AG04450 (cell line): ENCODE data around the gene SPARC. TPM values are rescaled to one million over a fixed set of nuclear protein-coding genes. Genes with fewer than 3 reads are reported as not detected.
"Not testable (repeated sequence)": the region's sequence is repeated elsewhere in the genome, so short reads cannot be mapped to it uniquely, and the experiment has no call there.

Experiments
- CTCF ChIA-PET: fragments of 300-600, 350-600 bp; formaldehyde crosslinking; extraction: SDS; loops from one replicate; lab custom pipeline; 2022; ENCODE audit warnings: antibody characterized with exemption, inconsistent platforms; lab: Charles Lee
- POLR2A ChIA-PET: fragments of 350-600 bp; formaldehyde crosslinking; extraction: SDS; loops from one replicate; lab custom pipeline; 2021; ENCODE audit warnings: antibody characterized with exemption, inconsistent platforms; lab: Yijun Ruan, JAX
- DNase-seq: peaks from one replicate; pipeline ENCODE4 v3.0.0-alpha.2; 2011; ENCODE audit warnings: low read depth, low spot score
- H3K27ac ChIP-seq: one replicate; pipeline ENCODE4 v1.5.1; 2012; ENCODE audit warnings: low read depth, low read length, control low read depth
- H3K27me3 ChIP-seq: one replicate; pipeline ENCODE4 v1.6.0; 2012; ENCODE audit warnings: low read length; ENCODE audit not compliant: control insufficient read depth, insufficient read depth
- H3K4me3 ChIP-seq: 2 replicates; pipeline ENCODE4 v1.5.1; 2011; ENCODE audit warnings: mild to moderate bottlenecking, low read depth, low read length, control low read depth
- H3K9me3 ChIP-seq: 2 replicates; pipeline ENCODE4 v1.5.1; 2012; ENCODE audit warnings: low read length; ENCODE audit not compliant: control insufficient read depth, insufficient read depth
- CTCF ChIP-seq: IDR thresholded peaks from 2 replicates; pipeline ENCODE4 v1.5.1; 2011; ENCODE audit warnings: low read depth, low read length, control low read depth, inconsistent platforms
- polyA plus RNA-seq: library from polyadenylated mRNA; depleted of rRNA; stranded (reverse); fragments of >200 nt; gene quantifications from 2 replicates; pipeline ENCODE4 v1.2.3, GENCODE V29; 2011

The SPARC gene
- polyA plus RNA-seq, 1 experiment, result 5,773 TPM

DNA sequence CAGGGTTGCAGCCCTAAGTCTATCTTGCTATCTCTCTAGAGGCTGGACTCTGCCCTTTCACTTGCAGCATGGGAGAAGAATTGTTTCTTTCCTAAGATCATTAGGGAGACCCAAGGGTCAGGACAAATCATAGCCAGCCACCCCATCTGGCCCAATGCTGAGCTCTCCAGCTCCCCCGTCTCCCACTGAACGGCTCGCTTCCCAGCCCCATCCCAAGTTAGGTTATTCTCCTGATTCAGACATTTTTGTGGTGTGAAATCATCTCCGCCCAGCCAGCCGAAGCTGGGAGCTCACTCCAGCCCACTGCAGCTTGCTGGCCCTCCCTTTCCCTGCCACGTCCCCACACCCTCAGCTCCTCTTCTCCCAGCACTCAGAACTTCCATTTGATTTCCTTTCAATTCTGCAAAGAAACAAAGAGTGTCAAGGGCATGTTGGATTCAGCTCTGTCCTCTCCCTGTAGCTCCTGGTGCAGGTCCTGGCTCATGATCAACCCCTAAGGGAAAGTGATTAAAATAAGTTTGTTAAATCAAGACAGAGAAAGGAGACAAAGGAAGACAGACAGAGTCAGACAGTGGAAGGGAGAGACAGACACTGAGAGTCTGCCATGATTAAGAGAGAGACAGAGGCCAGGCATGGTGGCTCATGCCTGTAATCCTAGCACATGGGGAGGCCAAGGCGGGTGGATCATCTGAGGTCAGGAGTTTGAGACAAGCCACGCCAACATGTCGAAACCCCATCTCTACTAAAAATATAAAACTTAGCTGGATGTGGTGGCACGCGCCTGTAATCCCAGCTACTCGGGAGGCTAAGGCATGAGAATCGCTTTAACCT, 12.6 kb upstream of the SPARC start:
- TF ChIP-seq CTCF, result no peak
- no peak overlapping the region for H3K4me3 ChIP-seq

DNA sequence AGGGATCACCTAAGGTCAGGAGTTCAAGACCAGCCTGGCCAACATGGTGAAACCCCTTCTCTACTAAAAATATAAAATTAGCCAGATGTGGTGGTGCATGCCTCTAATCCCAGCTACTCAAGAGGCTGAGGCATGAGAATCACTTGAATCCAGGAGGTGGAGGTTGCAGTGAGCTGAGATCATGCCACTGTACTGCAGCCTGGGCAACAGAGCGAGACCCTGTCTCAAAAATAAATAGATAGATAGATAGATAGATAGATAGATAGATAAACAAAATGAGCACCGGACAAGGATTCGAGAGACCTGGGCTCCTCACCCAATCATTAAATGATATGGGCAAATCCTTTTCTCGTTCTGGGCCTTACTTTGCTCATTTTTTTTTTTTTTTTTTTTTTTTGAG, 11.4 kb upstream of the SPARC start:
- H3K27ac ChIP-seq, result peak overlapping the region; percentile 100
- H3K27me3 ChIP-seq, DNase-seq, H3K4me3 ChIP-seq, H3K9me3 ChIP-seq: not testable (repeated sequence)
- ChIA-PET CTCF (interaction anchor here (0.7 to 1.2 kb wide), 2 partner anchors 10 to 45 kb away, joined by 3 to 9 read pairs; no protein-coding TSS in a partner anchor), POLR2A (interaction anchor here (0.7 to 6.9 kb wide), 6 partner anchors 11 to 1183 kb away, joined by 4 to 272 read pairs (median 45); partner anchors contain the start of gene SPARC)

More for the DNA sequence above, 12.6 kb upstream of the SPARC start:
- POLR2A ChIA-PET, result interaction anchor here (0.7 to 6.9 kb wide), 13 partner anchors 8 to 77 kb away, joined by 3 to 272 read pairs (median 5); partner anchors contain the start of gene SPARC
- peak; percentile 97 for DNase-seq
- Histone ChIP-seq H3K9me3 (no peaks in the 10 kb centered on the region), H3K27me3 (no peaks in the 10 kb centered on the region), H3K27ac (peak overlapping the region; percentile 100)
- CTCF ChIA-PET, result interaction anchor here (1.0 to 3.6 kb wide), 6 partner anchors 10 to 44 kb away, joined by 3 to 9 read pairs (median 5); no protein-coding TSS in a partner anchor

DNA sequence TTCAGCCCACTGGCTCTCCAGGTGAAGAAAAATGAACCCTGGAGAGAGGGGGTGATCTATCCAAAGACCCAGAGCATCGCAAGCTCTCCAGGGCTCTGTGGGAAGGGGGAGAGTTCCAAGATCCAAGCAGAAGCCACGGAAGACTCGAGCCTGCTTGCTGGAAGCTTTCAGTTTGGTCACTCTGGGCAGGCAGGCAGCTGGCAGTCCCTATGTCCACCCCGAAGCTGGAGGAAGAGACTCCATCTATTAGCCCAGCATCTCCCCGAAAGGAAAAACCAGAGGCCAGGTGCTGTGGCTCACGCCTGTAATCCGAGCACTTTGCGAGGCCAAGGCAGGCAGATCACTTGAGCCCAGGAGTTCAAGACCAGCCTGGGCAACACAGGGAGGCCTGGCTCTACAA, 10.7 kb upstream of the SPARC start:
- DNase-seq, result no peak
- Histone ChIP-seq H3K27me3 (no peaks in the 10 kb centered on the region), H3K9me3 (no peaks in the 10 kb centered on the region), H3K4me3 (no peak overlapping the region), H3K27ac (peak overlapping the region; percentile 100)
- POLR2A ChIA-PET, result interaction anchor here (1.4 to 6.9 kb wide), 11 partner anchors 10 to 74 kb away, joined by 4 to 272 read pairs (median 11); partner anchors contain the start of genes G3BP1 and SPARC
- CTCF ChIA-PET, result interaction anchor here (0.7 to 2.5 kb wide), 3 partner anchors 11 to 43 kb away, joined by 3 to 28 read pairs (median 9); no protein-coding TSS in a partner anchor
- TF ChIP-seq CTCF, result no peak

- peak; percentile 98 for DNase-seq
- Histone ChIP-seq H3K27me3 (no peaks in the 10 kb centered on the region), H3K27ac (peak overlapping the region; percentile 100), H3K4me3 (peak overlapping the region; percentile 36; the same call in 1 of the 2 replicates), H3K9me3 (no peaks in the 10 kb centered on the region)
- ChIA-PET POLR2A (interaction anchor here (0.8 to 6.9 kb wide), 16 partner anchors 9 to 102 kb away, joined by 3 to 272 read pairs (median 7); partner anchors contain the start of genes G3BP1 and SPARC), CTCF (interaction anchor here (1.1 to 3.9 kb wide), 8 partner anchors 9 to 75 kb away, joined by 3 to 28 read pairs (median 4); partner anchors contain the start of gene SPARC)
- TF ChIP-seq CTCF, result no peak
Observed at GRCh38 chr5:151696470-151697061, 9.9 kb upstream of the SPARC start.

GRCh38 chr5:151695464-151695863, 8.7 kb upstream of the SPARC start:
- ChIA-PET POLR2A (interaction anchor here (0.9 to 6.9 kb wide), 7 partner anchors 8 to 76 kb away, joined by 4 to 272 read pairs (median 13); partner anchors contain the start of genes G3BP1 and SPARC), CTCF (interaction anchor here (0.5 to 3.9 kb wide), 9 partner anchors 8 to 76 kb away, joined by 3 to 28 read pairs (median 4); partner anchors contain the start of gene SPARC)
- Histone ChIP-seq H3K27ac (peak overlapping the region; percentile 100), H3K27me3 (no peaks in the 10 kb centered on the region), H3K9me3 (no peaks in the 10 kb centered on the region), H3K4me3 (no peak overlapping the region)
- DNase-seq, result no peak
- TF ChIP-seq CTCF, result no peak
